Lung (tissue), 12 donors: ENCODE data around the gene ITGA1. TPM values are rescaled to one million over a fixed set of nuclear protein-coding genes. Genes with fewer than 3 reads are reported as not detected.
"Not testable (repeated sequence)": the region's sequence is repeated elsewhere in the genome, so short reads cannot be mapped to it uniquely, and the experiment has no call there.

ENCODE experiments used
- ATAC-seq: fragments of 200-7000 bp; cut with Tn5 transposase; one replicate; pipeline ENCODE4 v1.9.1; 2020; ENCODE audit warnings: moderate number of reproducible peaks; ENCODE audit not compliant: insufficient read depth, low FRiP score
- DNase-seq, 3 donors: peaks; one replicate each; pipeline ENCODE4 v3.0.0-alpha.2; 2013 to 2017
- H3K27ac ChIP-seq, 2 donors: one replicate each; pipeline ENCODE4 v1.5.1; 2013; ENCODE audit warnings: mild to moderate bottlenecking in 2 of 2, moderate library complexity in 2 of 2, control low read depth in 1 of 2, inconsistent platforms in 1 of 2, low read depth in 1 of 2, low read length in 1 of 2
- H3K27me3 ChIP-seq, 3 donors: one replicate each; pipeline ENCODE4 v1.5.1; 2013; ENCODE audit warnings: low read length in 2 of 3; ENCODE audit not compliant: control insufficient read depth in 3 of 3, insufficient read depth in 3 of 3
- H3K36me3 ChIP-seq, 4 donors: one replicate each; pipeline ENCODE4 v1.5.1; 2013; ENCODE audit warnings: low read length in 4 of 4, mild to moderate bottlenecking in 1 of 4, moderate library complexity in 1 of 4; ENCODE audit not compliant: control insufficient read depth in 4 of 4, insufficient read depth in 4 of 4
- H3K4me1 ChIP-seq, 5 donors: one replicate each; pipeline ENCODE4 v1.5.1; 2013; ENCODE audit warnings: low read length in 5 of 5, mild to moderate bottlenecking in 2 of 5, moderate library complexity in 1 of 5; ENCODE audit not compliant: control insufficient read depth in 5 of 5, insufficient read depth in 5 of 5
- H3K4me3 ChIP-seq: one replicate; pipeline ENCODE4 v1.5.1; 2013; ENCODE audit warnings: mild to moderate bottlenecking, control low read depth, moderate library complexity
- H3K9ac ChIP-seq, 2 donors: one replicate each; pipeline ENCODE4 v1.5.1; 2013; ENCODE audit warnings: low read length in 2 of 2, control low read depth in 1 of 2; ENCODE audit not compliant: insufficient read depth in 1 of 2
- H3K9me3 ChIP-seq, 4 donors: one replicate each; pipeline ENCODE4 v1.5.1; 2013; ENCODE audit warnings: low read length in 3 of 4, mild to moderate bottlenecking in 1 of 4, moderate library complexity in 1 of 4; ENCODE audit not compliant: control insufficient read depth in 4 of 4, insufficient read depth in 3 of 4
- WGBS, 2 donors: extraction: QIAGEN DNeasy Blood & Tissue Kit; methylation state at CpG; one replicate each; pipeline ENCODE4 v1.1.7; 2013; 5-methylcytosine and 5-hydroxymethylcytosine counted together
- polyA plus RNA-seq, 2 donors: library from polyadenylated mRNA; stranded (reverse); fragments of 200-250 nt; gene quantifications; one replicate each; pipeline ENCODE4 v1.2.1, GENCODE V29; 2013
- total RNA-seq, 2 donors: library from RNA; depleted of rRNA in 1 of 2; stranded (reverse); fragments of >200 nt in 1 of 2; gene quantifications; one replicate each; pipeline ENCODE4 v1.2.1, GENCODE V29; 2014 to 2021
- TF ChIP-seq, protein P1 (sequence below): IDR thresholded peaks from 2 replicates; pipeline ENCODE4 v1.5.1; 2012; ENCODE audit warnings: mild to moderate bottlenecking; ENCODE audit errors: control extremely low read depth, extremely low read depth
- donor health status: control.
- donor health status: control.
- donor health status: Bipolar disorder and iron deficiency.
- donor health status: healthy.
- donor health status: DM: yes; HTN: yes; CAD: no.

ITGA1 gene
- total and polyA plus RNA-seq, 4 donors = 8.8 to 119 (median 47.6) TPM

DNA sequence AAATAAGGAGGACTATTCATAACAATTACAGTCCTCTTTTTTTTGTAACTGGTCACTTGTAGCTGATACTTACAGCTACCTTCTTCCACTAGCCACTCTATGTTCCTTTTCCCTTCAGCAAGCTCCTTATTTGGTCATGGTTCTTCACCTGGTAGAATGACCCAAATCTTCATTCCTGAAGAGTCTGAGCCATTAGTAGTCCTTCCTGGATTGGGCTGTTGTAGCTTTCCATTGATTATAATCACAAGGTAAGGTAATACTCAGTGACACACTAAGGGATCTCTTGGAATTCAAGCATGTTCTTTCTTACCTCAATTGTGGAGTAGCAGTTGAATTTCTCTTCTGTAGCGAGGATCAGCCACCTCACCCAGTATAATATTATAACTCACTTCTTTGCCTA is 175.9 kb downstream of the ITGA1 start:
- H3K4me1 ChIP-seq = peaks cover 0 to 9% (median 0%) of the 10 kb centered on the region in 5 donors
- H3K27me3 ChIP-seq = no peaks in the 10 kb centered on the region
- DNase-seq = no peak
- no peak overlapping the region for H3K4me3 ChIP-seq
- no peak for ATAC-seq
- no peak overlapping the region for H3K27ac ChIP-seq
- H3K9me3 ChIP-seq = no peaks in the 10 kb centered on the region
- TF ChIP-seq, protein P1, sequence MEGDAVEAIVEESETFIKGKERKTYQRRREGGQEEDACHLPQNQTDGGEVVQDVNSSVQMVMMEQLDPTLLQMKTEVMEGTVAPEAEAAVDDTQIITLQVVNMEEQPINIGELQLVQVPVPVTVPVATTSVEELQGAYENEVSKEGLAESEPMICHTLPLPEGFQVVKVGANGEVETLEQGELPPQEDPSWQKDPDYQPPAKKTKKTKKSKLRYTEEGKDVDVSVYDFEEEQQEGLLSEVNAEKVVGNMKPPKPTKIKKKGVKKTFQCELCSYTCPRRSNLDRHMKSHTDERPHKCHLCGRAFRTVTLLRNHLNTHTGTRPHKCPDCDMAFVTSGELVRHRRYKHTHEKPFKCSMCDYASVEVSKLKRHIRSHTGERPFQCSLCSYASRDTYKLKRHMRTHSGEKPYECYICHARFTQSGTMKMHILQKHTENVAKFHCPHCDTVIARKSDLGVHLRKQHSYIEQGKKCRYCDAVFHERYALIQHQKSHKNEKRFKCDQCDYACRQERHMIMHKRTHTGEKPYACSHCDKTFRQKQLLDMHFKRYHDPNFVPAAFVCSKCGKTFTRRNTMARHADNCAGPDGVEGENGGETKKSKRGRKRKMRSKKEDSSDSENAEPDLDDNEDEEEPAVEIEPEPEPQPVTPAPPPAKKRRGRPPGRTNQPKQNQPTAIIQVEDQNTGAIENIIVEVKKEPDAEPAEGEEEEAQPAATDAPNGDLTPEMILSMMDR = no peak
- 90 to 91% methylated on average over 1 of the region's 1 CpG for WGBS, 2 donors
- H3K36me3 ChIP-seq = no peaks in the 10 kb centered on the region
- no peak overlapping the region for H3K9ac ChIP-seq

DNA sequence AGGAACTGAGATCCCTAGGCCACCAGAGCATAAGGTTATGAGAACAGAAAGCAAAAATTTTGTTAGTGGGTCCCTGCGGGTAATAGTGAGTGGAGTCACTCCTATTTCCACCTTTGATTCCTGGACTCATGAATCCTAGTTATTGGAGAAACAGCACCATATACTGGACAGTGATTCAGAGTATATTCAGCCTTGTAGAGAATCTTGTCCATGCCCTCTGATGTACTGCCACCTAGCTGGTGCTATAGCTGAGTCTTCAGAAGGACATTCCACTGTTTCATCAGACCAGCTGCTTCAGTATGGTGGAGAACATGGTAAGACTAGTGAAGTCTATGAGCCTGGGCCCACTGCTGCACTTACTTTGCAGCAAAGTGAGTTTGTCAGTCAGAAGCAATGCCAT is 176.4 kb downstream of the ITGA1 start:
- TF ChIP-seq, protein P1 = no peak
- DNase-seq (no peak), ATAC-seq (no peak)
- no peak overlapping the region for H3K27ac ChIP-seq
- no peaks in the 10 kb centered on the region for H3K27me3 ChIP-seq
- no peak overlapping the region for H3K9ac ChIP-seq
- WGBS, 2 donors = 93 to 100% methylated on average over 1 of the region's 1 CpG
- H3K4me1 ChIP-seq = peaks cover 0 to 9% (median 0%) of the 10 kb centered on the region in 5 donors
- H3K36me3 ChIP-seq = no peaks in the 10 kb centered on the region
- no peak overlapping the region for H3K4me3 ChIP-seq
- no peaks in the 10 kb centered on the region for H3K9me3 ChIP-seq

DNA sequence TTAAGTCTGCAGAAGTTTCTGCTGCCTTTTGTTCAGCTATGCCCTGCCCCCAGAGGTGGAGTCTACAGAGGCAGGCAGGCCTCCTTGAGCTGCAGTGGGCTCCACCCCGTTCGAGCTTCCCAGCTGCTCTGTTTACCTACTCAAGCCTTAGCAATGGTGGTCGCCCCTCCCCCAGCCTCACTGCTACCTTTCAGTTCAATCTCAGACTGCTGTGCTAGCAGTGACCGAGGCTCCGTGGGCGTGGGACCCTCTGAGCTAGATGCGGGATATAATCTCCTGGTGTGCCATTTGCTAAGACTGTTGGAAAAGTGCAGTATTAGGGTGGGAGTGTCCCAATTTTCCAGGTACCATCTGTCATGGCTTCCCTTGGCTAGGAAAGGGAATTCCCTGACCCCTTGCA is 188.4 kb downstream of the ITGA1 start:
- not testable (repeated sequence) for ATAC-seq, H3K4me3 ChIP-seq, H3K27me3 ChIP-seq, H3K36me3 ChIP-seq, H3K9ac ChIP-seq, H3K4me1 ChIP-seq, H3K27ac ChIP-seq, H3K9me3 ChIP-seq, DNase-seq
- WGBS, 2 donors = 88 to 97% methylated on average over 7 of the region's 7 CpGs

DNA sequence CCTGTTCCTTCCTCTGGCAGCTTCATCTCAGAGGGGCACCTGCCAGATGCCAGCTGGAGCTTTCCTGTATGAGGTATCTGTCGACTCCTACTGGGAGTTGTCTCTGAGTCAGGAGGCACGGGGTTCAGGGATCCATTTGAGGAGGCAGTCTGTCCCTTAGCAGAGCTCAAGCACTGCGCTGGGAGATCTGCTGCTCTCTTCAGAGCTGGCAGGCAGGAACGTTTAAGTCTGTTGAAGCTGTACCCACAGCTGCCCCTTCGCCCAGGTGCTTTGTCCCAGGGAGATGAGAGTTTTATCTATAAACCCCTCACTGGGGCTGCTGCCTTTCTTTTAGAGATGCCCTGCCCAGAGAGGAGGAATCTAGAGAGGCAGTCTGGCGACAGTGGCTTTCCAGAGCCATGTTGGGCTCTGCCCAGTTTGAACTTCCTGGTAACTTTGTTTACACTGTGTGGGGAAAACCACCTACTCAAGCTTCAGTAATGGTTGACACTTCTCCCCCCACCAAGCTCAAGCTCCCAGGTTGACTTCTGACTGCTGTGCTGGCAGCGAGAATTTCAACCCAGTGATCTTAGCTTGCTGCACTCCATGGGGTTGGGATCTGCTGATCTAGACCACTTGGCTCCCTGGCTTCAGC is 189.7 kb downstream of the ITGA1 start:
- ATAC-seq (no peak), DNase-seq (no peak)
- Histone ChIP-seq H3K36me3 (no peaks in the 10 kb centered on the region), H3K4me3 (no peak overlapping the region), H3K27ac (no peak overlapping the region), H3K4me1 (no peaks in the 10 kb centered on the region), H3K9me3 (peaks cover 0 to 9% (median 3%) of the 10 kb centered on the region in 4 donors), H3K27me3 (no peaks in the 10 kb centered on the region), H3K9ac (no peak overlapping the region)
- TF ChIP-seq, protein P1 = no peak
- WGBS, 2 donors = 83 to 90% methylated on average over 7 of the region's 7 CpGs
